HG02970 (cell line): ENCODE results near the gene OPCML.

Source experiments
- ATAC-seq: cut with Tn5 transposase; IDR thresholded peaks from one replicate; pipeline ENCODE4 v1.9.1; 2021; ENCODE audit warnings: mild to moderate bottlenecking, moderate library complexity, moderate number of reproducible peaks; ENCODE audit not compliant: unreplicated experiment, low FRiP score

Gene OPCML

GRCh38 chr11:132365650-132366049 lies 1166.7 kb downstream of the OPCML start:
- ATAC-seq: no peak
